ENCODE data around the gene PSORS1C2. TPM values are rescaled to one million over a fixed set of nuclear protein-coding genes. Genes with fewer than 3 reads are reported as not detected.

Gene PSORS1C2
- total RNA-seq, 1 experiment from 2014 or later, result not detected

DNA sequence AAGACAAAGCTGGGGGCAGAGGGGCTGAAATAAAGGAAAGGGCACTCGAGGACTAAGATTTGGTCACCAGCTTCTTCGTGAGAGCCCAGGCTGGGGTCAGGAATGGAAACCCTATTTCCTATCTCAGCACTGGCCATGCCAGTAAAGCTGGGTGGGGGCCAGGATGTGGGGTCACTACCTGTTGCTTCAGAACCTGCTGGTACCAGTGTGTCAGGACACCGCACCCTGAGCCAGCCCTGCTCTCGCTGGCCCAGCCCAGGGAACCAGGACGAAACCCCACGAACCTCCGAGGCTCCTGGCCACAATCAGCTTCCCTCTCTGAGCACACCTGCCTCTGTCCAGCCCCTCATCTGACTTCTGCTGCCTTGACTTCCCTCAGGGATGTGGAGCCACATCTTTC is 20.7 kb downstream of the PSORS1C2 start:
- DNase-seq (ENCODE audit: low spot score), result no peak
- in situ Hi-C loops (cut with HindIII; ENCODE audit: low sequenced_read_pairs), result no loop called here

- in situ Hi-C loops (cut with HindIII; ENCODE audit: low sequenced_read_pairs), result no loop called here
- DNase-seq (ENCODE audit: low spot score), result no peak
These were observed 22.0 kb downstream of the PSORS1C2 start for GRCh38 chr6:31116661-31117385.

- DNase-seq (ENCODE audit: low spot score), result no peak
- in situ Hi-C loops (cut with HindIII; ENCODE audit: low sequenced_read_pairs), result no loop called here
These were observed 22.8 kb downstream of the PSORS1C2 start for GRCh38 chr6:31115941-31116560.

GRCh38 chr6:31114970-31115849 is 23.7 kb downstream of the PSORS1C2 start:
- in situ Hi-C loops (cut with HindIII; ENCODE audit: low sequenced_read_pairs), result no loop called here
- peak; percentile 36 for DNase-seq (ENCODE audit: low spot score)

DNA sequence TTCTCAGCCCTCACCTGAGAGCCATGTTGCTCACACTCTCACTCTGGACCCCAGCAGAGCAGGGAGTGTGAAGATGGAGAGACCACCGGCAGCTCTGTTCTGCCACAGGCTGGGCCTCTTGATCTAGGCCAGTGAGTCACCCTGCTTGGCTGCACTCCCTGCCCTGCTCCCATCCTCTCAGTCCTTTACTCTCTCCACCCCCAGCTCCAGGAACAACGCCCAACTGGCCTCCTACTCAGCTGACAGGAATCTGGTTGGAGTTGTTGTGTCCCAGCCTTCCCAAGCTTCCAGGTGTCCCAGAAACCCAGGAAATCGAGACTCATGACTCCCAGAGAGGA is 24.4 kb downstream of the PSORS1C2 start, which contains the start of gene PSORS1C1:
Gene PSORS1C1, plus strand, starts transcription at position 260 of the 338 bp plus-strand sequence. CDS start 14,833 bp downstream, outside the sequence.
- in situ Hi-C loops (cut with HindIII; ENCODE audit: low sequenced_read_pairs), result no loop called here
- peak; percentile 23 for DNase-seq (ENCODE audit: low spot score)

- no peak for DNase-seq (ENCODE audit: low spot score)
- in situ Hi-C loops (cut with HindIII; ENCODE audit: low sequenced_read_pairs), result no loop called here
These were observed 24.9 kb downstream of the PSORS1C2 start for GRCh38 chr6:31113861-31114540.

DNA sequence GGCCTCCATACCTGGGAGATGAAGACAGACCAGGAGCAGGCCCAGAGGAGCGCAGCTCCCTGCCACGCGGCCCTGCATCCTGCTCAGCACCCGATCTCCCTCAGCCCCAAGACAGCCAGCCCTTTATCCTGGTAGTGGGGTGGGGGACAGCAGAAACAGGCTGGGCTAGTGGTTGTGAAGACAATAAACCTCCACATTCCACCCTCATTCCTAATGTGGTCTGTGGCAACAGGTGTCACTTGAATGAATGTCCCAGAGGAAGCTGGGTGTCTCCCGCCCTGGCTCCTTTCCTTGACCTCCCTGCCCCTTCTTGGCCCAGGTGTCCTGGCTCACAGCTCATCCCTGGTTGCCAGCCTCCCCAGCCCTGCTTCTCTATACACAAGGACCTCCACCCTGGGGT is 26.4 kb downstream of the PSORS1C2 start, which contains the start of gene C6orf15:
Gene C6orf15, minus strand, starts transcription at position 98 of the 400 bp plus-strand sequence. Its CDS starts 20 bp downstream, at position 78.
- no peak for DNase-seq (ENCODE audit: low spot score)
- in situ Hi-C loops (cut with HindIII; ENCODE audit: low sequenced_read_pairs), result no loop called here

GRCh38 chr6:31111712-31112111 is 27.2 kb downstream of the PSORS1C2 start:
- DNase-seq (ENCODE audit: low spot score), result no peak
- in situ Hi-C loops (cut with HindIII; ENCODE audit: low sequenced_read_pairs), result no loop called here

DNA sequence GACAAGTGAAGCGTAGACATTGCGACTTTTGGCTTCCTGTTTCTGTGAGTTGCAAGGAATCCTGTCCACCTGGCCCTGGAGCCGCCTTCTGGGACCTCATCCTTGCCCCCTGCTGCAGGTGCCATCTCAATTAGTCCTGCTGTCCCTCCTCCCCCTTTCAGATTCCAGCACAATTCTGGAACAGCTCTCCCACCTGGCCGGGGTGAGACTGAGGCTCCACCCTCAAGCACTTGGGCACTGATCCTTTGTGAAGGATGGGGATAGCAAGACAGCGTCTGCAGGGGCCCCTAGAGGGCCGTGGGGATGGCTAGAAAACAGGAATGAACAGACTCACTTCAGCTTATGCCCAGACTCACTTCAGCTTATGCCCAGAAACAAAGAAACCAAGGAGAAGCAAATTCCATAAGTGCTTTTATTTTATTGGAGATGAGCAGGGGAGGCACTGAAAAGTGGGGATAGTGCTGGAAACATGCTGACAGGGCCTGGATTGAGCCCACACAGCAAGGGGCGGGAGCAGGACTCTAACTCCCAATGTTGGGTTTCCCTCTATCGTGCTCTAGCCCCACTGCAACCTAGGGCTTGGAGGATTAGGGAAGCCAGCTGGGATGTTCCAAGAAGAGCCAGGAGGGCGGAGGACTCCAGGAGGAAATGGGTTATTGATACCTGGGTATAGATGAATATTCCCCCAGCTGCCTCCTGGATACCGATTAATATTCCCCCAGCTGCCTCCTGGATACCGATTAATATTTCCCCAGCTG is 27.9 kb downstream of the PSORS1C2 start:
- no peak for DNase-seq (ENCODE audit: low spot score)
- in situ Hi-C loops (cut with HindIII; ENCODE audit: low sequenced_read_pairs), result no loop called here

GRCh38 chr6:31107052-31107451 is 31.8 kb downstream of the PSORS1C2 start:
- in situ Hi-C loops (cut with HindIII; ENCODE audit: low sequenced_read_pairs), result no loop called here
- no peak for DNase-seq (ENCODE audit: low spot score)

- DNase-seq (ENCODE audit: low spot score), result no peak
- in situ Hi-C loops (cut with HindIII; ENCODE audit: low sequenced_read_pairs), result no loop called here
These were observed 35.7 kb downstream of the PSORS1C2 start for GRCh38 chr6:31103136-31103535.

GRCh38 chr6:31098449-31098938 is 40.4 kb downstream of the PSORS1C2 start:
- in situ Hi-C loops (cut with HindIII; ENCODE audit: low sequenced_read_pairs), result no loop called here
- no peak for DNase-seq (ENCODE audit: low spot score)

DNA sequence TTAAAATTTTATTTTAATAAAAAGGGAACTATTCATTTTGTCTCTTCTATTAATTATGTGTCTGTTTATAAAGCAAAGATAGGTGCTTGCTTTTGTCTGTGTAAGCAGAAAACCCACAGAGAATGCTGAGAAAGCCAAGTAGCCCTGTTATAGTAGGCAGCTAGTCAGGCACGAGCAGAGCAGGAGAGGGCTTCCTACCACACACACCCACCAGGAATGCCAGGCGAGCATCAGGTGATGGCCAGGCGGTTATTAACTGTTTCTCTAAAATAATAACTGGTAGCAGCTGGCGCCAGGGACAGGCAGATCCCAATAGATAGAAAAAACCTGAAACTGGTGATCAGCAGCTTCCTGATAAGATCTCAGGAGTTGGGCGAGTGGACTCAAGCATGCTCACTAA is 42.2 kb downstream of the PSORS1C2 start:
- in situ Hi-C loops (cut with HindIII; ENCODE audit: low sequenced_read_pairs), result no loop called here
- no peak for DNase-seq (ENCODE audit: low spot score)

DNA sequence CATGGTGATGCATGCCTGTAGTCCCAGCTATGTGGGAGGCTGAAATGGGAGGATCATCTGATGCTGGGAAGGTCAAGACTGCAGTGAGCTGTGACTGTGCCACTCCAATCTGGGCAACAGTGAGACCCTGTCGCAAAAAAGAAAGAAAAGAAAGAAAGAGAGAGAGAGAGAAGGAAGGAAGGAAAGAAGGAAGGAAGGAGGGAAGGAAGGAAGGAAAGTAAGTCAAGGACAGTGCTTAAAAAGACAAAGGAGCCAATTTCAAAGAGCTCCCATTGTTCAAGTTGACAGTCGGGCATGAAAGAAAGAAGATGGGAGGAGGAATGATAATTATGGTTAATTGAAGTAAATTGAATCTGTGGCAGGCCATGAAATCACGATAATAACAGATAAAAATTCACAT is 42.7 kb downstream of the PSORS1C2 start:
- DNase-seq (ENCODE audit: low spot score), result no peak

GRCh38 chr6:31094389-31094881 is 44.4 kb downstream of the PSORS1C2 start:
- in situ Hi-C loops (cut with HindIII; ENCODE audit: low sequenced_read_pairs), result no loop called here
- DNase-seq (ENCODE audit: low spot score), result peak; percentile 96

More for the DNA sequence above, 42.7 kb downstream of the PSORS1C2 start:
- in situ Hi-C loops (cut with HindIII; ENCODE audit: low sequenced_read_pairs), result no loop called here

- DNase-seq (ENCODE audit: low spot score), result no peak
- in situ Hi-C loops (cut with HindIII; ENCODE audit: low sequenced_read_pairs), result no loop called here
These were observed 45.9 kb downstream of the PSORS1C2 start for GRCh38 chr6:31092769-31093505.

GRCh38 chr6:31092238-31092637 is 46.6 kb downstream of the PSORS1C2 start:
- no peak for DNase-seq (ENCODE audit: low spot score)
- in situ Hi-C loops (cut with HindIII; ENCODE audit: low sequenced_read_pairs), result no loop called here

DNA sequence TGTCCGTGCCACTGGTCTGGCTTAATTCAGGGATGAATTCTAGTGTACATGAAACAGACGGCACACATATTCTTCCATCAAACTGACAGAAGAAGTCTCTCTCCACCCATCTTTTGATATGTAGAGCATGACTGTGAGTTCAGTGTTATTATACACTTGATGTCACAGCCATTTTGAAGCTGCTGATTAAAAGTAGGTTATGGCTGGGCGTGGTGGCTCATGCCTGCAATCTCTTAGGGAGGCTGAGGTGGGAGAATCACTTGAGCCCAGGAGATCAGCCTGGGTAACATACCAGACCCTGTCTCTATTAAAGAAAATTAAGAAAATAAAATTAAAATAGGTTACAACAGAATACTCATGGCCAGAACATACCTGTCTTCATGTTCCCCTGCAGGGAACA is 47.2 kb downstream of the PSORS1C2 start:
- DNase-seq (ENCODE audit: low spot score), result no peak
- in situ Hi-C loops (cut with HindIII; ENCODE audit: low sequenced_read_pairs), result no loop called here

All from G401 (cell line).